D341Med (cell line): ENCODE measurements around the gene KLHL29.

Experiments used
- DNase-seq: peaks from one replicate; pipeline ENCODE4 v3.0.0; 2012; ENCODE audit warnings: low spot score

Gene KLHL29

GRCh38 chr2:23399674-23400261, 14.8 kb downstream of the KLHL29 start:
- no peak for DNase-seq

DNA sequence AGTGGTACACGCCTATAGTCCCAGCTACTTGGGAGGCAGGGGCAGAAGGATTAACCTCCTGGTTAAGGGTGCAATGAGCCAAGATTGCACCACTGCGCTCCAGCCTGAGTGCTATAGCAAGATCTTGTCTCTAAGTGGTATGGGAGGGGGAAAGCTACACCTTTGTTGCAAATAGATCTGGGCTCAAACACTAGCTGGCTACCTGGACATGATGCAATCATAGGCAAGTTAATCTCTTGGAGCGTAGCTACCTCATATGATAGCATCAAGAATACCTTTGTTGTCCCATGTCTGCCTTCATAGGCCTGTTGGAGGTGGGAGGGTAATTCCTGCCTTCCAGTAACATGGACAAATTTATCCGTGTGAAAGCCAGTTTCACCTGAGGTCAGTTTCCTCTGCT, 15.7 kb downstream of the KLHL29 start:
- no peak for DNase-seq

GRCh38 chr2:23401427-23402204, 16.6 kb downstream of the KLHL29 start:
- no peak for DNase-seq

- no peak for DNase-seq
These were observed 17.3 kb downstream of the KLHL29 start for GRCh38 chr2:23402205-23402740.

DNA sequence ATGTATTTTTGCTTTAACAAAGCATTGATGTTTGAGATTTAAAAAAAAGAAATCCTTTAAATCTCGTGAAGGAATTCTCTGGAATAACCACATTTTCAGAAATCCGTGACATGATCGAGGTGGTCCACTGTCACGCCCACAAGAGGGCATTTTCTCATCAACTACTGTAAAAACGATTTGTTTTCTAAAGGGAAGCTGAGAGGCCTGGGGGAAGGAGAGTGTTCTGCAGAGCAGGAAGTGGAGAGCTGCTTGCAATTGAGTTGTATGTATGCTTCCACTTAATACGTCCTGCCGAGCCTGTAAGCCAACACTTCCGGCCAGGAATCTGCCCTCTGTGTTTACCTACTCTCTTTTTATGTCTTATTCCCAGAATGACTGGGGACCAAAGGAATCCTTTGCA, 19.4 kb downstream of the KLHL29 start:
- no peak for DNase-seq

DNA sequence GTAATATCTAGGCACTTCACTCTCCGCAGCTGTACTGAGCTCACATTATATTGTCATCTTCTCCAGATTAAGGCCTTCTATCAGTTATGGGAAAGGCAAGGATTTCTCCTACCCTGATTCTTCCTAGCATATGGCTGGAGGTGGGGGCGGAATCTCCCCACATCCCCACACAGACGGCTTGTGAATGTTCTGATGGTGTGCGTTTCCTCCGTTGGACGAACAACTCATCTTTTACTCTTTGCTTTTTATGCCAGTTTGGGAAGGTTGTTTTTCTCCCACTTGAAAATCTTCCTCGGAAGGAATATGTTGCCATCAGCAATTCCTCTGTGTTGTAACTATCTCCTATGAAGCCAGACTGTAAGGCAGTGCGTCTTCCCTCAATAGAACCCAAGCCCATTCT, 24.3 kb downstream of the KLHL29 start:
- DNase-seq = no peak

DNA sequence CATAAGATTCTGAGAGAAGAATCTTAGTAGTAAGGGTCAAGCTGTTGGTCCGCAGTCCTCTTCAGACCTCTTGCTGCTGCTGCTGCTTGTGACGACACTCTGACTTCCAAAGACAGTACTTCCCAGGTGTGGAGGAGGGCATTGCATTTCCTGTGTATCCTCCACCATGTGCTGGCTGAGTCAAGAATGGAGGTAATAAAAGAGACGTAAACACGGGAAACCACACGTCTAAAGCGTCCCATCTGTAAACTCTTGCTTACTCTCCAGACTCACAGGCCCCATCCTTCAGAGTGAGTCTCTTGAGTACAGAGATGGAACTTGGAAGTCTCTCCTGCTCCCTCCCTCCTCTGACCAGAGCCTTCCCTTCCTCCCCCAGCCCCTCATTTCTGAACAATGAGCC, 25.6 kb downstream of the KLHL29 start:
- DNase-seq = no peak

DNA sequence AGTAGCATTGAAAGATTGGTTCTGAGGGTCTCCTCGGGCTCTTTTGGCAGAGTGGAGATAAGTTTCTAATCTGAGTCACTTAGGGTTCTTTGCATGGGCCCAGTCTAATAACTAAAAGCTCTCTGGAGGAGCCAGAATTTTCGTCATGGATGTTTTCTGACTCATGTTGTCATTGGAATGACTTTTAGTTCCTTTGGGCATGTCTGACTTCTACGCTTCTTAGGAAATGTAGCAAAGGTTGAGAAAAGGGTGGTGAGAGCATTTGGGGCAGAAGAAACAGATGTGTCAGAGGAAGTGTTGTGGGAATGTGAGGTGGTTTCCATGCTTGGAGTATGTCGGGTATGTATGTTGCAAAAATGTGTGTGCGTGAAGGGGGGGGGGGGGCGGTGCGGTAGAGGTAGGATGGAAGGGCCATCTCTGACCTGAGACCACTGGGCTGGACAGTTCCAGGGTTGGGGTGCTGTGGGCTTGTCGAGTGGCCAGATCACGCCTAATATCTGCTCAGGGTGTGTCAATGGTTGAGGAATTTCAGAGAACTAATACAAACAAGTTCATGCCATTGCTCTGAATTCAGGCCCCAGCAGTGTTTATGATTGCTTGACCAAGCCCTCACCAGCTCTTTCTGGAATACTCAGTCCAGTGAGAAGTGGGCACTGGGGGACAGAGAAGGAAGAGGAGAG, 26.9 kb downstream of the KLHL29 start:
- DNase-seq = no peak

DNA sequence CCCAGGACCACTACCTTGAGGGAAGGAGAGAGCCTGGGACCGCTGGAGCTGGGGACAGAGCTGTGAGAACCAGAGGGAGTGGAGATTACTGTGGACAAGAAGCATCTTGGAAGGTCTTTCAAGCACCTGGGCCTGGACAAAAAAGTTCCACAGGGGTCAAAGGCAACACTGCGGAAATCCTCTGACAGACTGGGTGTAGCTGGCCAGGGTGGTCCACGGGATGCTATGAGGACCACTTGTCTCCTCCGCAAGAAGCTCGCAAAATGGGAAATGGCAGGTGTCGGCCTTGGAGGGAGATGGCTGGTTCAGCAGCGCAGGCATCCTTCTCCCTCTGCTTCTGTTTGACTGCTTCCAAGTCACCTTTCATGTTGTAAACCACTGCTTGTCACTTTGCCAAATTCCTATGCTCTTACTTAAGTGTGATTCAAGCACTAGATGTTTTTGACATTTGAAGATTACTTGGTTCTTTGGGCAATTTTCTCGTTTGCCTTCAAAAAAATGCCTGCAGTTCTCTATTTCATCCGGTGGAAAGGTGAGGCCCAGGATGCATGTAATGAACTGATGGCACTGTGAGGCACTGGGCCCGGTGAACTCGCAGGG, 27.7 kb downstream of the KLHL29 start:
- DNase-seq = no peak

- no peak for DNase-seq
These were observed 28.7 kb downstream of the KLHL29 start for GRCh38 chr2:23413641-23414040.

- no peak for DNase-seq
These were observed 29.1 kb downstream of the KLHL29 start for GRCh38 chr2:23414106-23414505.

- no peak for DNase-seq
These were observed 29.9 kb downstream of the KLHL29 start for GRCh38 chr2:23414871-23415270.

- DNase-seq = no peak
These were observed 32.3 kb downstream of the KLHL29 start for GRCh38 chr2:23417310-23417709.

DNA sequence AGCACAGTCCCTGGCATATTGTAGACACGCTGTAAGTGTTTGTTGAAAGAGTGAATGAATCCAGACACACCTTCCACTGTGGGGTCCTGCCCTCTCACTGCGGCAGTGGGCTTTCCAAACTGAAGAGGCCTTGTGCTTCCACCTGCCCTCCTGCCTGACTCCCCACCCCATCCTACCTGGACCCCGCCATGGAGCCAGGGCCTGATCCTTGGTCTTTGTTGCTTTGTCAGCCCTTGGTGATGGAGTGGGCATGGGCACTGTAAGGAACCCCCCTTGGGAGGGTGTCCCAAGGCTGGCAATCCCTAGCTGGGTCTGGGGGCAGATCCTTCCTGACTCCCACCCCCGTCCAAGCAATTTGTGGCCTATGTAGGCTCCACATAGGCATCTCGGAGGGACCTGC, 33.1 kb downstream of the KLHL29 start:
- DNase-seq = no peak

DNA sequence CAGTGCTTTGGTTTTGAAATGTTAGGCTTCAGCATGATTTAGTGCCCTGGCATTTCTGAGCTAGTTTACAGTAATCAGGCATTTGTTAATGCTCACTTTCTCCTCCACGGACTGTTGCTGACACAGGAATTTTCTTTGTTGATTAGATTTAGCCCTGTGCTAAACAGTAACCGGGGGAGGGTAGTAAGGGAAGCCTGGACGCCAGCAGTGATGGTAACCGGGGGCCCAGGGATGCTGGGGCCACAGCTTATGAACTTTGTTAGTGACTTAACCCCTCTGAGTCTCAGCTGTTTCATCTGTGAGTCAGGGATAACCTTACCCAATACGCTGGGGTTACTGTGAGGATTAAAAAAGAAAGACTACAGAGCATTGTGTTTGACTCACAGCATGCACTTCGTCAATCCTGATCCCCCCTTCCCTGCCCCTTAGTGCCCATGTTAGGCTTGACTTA, 33.5 kb downstream of the KLHL29 start:
- no peak for DNase-seq

DNA sequence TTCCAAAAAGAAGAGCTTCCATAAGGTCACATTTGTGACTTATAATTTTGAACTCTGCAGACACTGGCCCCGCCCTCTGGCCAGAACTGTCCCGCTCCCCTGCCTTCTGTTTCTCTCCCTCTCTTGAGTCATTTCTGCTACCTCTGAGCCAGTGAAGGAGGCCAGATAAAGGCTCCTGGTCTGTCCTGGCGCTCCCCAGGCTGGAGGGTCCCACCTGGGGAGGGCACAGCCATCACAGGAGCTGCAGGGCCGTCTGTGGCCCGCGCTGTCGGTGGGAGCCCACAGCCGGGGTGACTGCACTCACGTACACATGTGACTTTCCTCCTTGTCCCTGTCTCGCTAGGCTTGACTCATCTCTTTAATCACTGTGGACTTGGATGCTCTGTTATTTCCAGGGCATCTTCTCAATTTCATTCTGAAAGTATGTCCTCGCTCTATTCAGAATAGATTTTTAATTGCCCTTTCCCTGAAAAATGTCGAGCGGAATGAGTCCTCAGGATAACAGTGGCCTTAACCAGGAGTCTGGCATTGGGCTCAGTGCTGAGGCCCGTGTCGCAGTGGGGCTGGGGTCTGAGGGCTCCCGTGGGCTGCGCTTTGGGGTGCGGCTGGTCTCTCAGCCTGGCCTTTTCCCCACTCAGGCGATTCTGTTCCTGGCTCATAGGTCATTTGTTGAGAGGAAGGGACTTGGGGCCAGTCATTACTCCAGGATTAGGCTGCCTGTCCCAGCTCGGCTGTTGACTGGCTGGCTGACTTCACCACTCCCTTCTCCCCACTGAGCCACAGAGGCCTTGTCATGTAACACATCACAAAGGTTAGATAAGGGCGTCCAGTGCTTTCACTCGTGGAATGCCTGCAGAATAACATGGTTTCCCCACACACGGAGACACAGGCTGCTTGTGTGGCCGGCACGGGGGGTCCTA, 34.5 kb downstream of the KLHL29 start:
- DNase-seq = no peak

- no peak for DNase-seq
These were observed 35.3 kb downstream of the KLHL29 start for GRCh38 chr2:23420091-23420839.

DNA sequence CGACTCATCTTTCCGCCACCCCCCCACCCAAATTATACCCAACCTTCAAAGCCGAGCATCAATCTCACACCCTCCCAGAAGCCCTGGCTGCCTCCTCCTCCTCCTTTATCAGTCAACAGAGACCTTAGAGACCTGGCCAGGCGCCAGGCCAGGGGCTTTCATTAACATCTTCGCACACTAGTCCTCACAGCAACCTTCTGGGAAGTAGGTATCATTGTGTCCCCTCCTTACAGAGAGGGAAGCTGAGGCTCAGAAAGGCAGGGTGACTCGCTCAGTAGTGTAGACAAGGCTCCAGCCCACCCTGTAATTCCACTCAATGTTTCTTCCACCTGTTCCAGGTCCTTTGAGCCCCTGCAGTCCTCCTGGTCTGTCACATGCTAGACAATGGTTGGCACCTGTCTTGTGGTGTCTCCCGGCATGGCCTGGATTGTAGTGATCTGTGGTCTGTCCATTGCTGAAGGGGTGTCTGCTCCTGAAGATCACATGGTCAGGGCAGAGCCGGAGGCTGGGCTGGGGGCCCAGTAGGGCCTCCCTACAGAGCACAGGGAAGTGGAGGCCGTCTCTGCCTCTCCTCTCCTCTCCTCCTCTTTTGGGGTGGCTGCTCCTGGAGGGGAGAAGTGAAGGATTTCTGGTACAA, 36.0 kb downstream of the KLHL29 start:
- no peak for DNase-seq

DNA sequence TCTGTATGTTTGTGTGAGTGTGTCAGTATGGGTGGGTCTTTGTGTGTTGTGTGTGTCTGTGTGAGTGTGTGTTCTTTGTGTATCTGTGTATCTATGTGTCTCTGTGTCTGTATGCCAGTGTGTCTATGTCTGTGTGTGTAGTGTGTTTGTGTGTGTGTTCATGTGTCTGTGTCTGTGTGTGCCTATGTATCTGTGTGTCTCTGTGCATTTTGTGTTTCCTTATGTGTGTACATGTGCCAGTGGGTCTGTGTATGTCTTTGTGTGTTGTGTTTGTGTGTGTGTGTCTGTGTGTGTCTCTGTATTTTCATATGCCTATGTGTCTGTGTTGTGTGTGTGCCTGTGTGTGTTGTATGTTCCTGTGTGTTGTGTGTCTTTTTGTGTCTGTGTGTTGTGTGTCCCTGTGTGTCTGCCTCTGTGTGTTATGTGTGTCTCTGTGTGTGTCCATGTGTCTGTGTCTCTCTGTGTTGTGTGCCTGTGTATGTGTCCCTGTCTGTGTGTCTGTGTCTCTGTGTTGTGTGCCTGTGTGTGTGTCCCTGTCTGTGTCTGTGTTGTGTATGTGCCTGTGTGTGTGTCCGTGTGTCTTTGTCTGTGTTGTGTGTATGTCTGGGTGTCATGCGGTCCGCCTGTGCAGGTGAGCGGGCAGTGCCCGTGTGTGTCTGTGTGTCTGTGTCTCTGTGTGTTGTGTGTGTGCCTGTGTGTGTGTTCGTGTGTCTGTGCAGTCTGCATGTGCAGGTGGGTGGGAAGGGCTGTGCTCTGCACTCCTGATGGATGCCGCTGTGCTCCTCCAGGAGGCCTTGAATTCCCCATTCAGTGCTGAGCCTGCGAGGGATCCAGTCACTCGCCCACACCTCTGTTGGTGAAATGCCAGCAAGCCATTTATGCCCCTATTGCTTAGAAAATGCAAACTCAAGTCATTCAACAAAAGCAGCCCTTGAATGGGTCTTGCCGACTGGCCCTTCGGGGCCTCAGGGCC, 37.4 kb downstream of the KLHL29 start:
- DNase-seq = no peak
